ENCODE results near the gene ANKRD12. TPM values are rescaled to one million over a fixed set of nuclear protein-coding genes. Genes with fewer than 3 reads are reported as not detected.
"Not testable (repeated sequence)": the region's sequence is repeated elsewhere in the genome, so short reads cannot be mapped to it uniquely, and the experiment has no call there.

Gene ANKRD12
- total and polyA plus RNA-seq, 12 donors = 14.1 to 91.2 (median 36.5) TPM

GRCh38 chr18:9260388-9261380 lies 124.1 kb downstream of the ANKRD12 start:
- no peak overlapping the region for H3K27ac ChIP-seq
- H3K4me3 ChIP-seq = no peak overlapping the region
- H3K4me1 ChIP-seq (replicated peaks in 1 of 2) = no peaks in the 10 kb centered on the region
- intact Hi-C loops (cut with DNase I) = no loop called here
- TF ChIP-seq, protein P1, sequence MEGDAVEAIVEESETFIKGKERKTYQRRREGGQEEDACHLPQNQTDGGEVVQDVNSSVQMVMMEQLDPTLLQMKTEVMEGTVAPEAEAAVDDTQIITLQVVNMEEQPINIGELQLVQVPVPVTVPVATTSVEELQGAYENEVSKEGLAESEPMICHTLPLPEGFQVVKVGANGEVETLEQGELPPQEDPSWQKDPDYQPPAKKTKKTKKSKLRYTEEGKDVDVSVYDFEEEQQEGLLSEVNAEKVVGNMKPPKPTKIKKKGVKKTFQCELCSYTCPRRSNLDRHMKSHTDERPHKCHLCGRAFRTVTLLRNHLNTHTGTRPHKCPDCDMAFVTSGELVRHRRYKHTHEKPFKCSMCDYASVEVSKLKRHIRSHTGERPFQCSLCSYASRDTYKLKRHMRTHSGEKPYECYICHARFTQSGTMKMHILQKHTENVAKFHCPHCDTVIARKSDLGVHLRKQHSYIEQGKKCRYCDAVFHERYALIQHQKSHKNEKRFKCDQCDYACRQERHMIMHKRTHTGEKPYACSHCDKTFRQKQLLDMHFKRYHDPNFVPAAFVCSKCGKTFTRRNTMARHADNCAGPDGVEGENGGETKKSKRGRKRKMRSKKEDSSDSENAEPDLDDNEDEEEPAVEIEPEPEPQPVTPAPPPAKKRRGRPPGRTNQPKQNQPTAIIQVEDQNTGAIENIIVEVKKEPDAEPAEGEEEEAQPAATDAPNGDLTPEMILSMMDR (IDR thresholded peaks at IDR 0.05) = no peak
- no peak for TF ChIP-seq POLR2A (IDR thresholded peaks at IDR 0.05)
- H3K36me3 ChIP-seq (replicated peaks in 1 of 2) = no peaks in the 10 kb centered on the region
- no peak for DNase-seq
- no peaks in the 10 kb centered on the region for H3K27me3 ChIP-seq
- no peaks in the 10 kb centered on the region for H3K9me3 ChIP-seq (replicated peaks in 1 of 3)
- whole genome bisulfite sequencing, 4 donors = 78 to 84% (median 80%) methylated on average over 4 of the region's 4 CpGs

DNA sequence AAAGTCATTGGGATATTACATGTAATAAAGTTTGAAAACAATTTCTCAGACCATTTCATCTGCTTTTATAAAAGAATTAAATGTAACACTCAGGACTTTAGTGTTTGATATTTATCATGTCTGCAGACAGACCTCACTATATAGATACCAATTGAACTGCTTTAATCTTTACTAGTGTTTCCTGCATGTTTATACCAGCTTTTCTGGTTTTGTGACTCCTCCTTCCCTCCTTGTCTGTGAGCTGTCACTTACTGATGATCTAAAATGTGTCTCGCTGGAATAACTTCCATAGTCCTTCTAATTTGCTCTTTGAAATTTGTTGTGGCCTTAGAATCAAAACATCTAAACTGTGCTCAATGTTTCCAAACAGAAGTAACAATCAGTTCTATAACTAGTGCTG lies 126.7 kb downstream of the ANKRD12 start:
- TF ChIP-seq POLR2A (IDR thresholded peaks at IDR 0.05) = no peak
- TF ChIP-seq, protein P1 (IDR thresholded peaks at IDR 0.05) = no peak

GRCh38 chr18:9264797-9265196 lies 128.2 kb downstream of the ANKRD12 start:
- DNase-seq; H3K27me3 ChIP-seq; H3K27ac ChIP-seq; H3K9me3 ChIP-seq (replicated peaks in 1 of 3); H3K36me3 ChIP-seq (replicated peaks in 1 of 2); intact Hi-C loops (cut with DNase I); H3K4me1 ChIP-seq (replicated peaks in 1 of 2); H3K4me3 ChIP-seq: not testable (repeated sequence)
- 93 to 98% (median 97%) methylated on average over 11 to 15 of the region's 15 CpGs for WGBS, 4 donors

More for the DNA sequence above, 126.7 kb downstream of the ANKRD12 start:
- Histone ChIP-seq H3K27ac (no peak overlapping the region), H3K4me3 (no peak overlapping the region), H3K4me1 (replicated peaks in 1 of 2) (no peaks in the 10 kb centered on the region), H3K27me3 (no peaks in the 10 kb centered on the region), H3K9me3 (replicated peaks in 1 of 3) (no peaks in the 10 kb centered on the region), H3K36me3 (replicated peaks in 1 of 2) (no peaks in the 10 kb centered on the region)
- WGBS, 4 donors = 88 to 96% (median 93%) methylated on average over 1 of the region's 1 CpG
- intact Hi-C loops (cut with DNase I) = no loop called here
- no peak for DNase-seq

- intact Hi-C loops (cut with DNase I) = no loop called here
- peaks cover 0 to 5% of the 10 kb centered on the region in 2 donors for H3K36me3 ChIP-seq (replicated peaks in 1 of 2)
- no peak for TF ChIP-seq POLR2A (IDR thresholded peaks at IDR 0.05)
- TF ChIP-seq, protein P1 (IDR thresholded peaks at IDR 0.05) = no peak
- H3K4me1 ChIP-seq (replicated peaks in 1 of 2) = no peaks in the 10 kb centered on the region
- DNase-seq = no peak
- 92 to 100% (median 95%) methylated on average over 2 of the region's 2 CpGs for WGBS, 4 donors
- H3K27me3 ChIP-seq = no peaks in the 10 kb centered on the region
- no peak overlapping the region for H3K4me3 ChIP-seq
- H3K9me3 ChIP-seq (replicated peaks in 1 of 3) = no peaks in the 10 kb centered on the region
- H3K27ac ChIP-seq = no peak overlapping the region
These were observed 136.6 kb downstream of the ANKRD12 start for GRCh38 chr18:9273221-9273620.
